ENCODE measurements around the gene GALNT8. TPM values are rescaled to one million over a fixed set of nuclear protein-coding genes. Genes with fewer than 3 reads are reported as not detected.

The GALNT8 gene
- total RNA-seq, 1 donor from 2014 or later: 1.4 TPM

GRCh38 chr12:4700621-4701026 lies 19.6 kb upstream of the GALNT8 start:
- no peaks in the 10 kb centered on the region for H3K27me3 Mint-ChIP-seq (ENCODE audit: low read depth)
- H3K27ac Mint-ChIP-seq (ENCODE audit: unreplicated experiment): no peak overlapping the region
- TF ChIP-seq, protein P1, sequence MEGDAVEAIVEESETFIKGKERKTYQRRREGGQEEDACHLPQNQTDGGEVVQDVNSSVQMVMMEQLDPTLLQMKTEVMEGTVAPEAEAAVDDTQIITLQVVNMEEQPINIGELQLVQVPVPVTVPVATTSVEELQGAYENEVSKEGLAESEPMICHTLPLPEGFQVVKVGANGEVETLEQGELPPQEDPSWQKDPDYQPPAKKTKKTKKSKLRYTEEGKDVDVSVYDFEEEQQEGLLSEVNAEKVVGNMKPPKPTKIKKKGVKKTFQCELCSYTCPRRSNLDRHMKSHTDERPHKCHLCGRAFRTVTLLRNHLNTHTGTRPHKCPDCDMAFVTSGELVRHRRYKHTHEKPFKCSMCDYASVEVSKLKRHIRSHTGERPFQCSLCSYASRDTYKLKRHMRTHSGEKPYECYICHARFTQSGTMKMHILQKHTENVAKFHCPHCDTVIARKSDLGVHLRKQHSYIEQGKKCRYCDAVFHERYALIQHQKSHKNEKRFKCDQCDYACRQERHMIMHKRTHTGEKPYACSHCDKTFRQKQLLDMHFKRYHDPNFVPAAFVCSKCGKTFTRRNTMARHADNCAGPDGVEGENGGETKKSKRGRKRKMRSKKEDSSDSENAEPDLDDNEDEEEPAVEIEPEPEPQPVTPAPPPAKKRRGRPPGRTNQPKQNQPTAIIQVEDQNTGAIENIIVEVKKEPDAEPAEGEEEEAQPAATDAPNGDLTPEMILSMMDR (IDR thresholded peaks at IDR 0.05): no peak
- H3K9me3 Mint-ChIP-seq (ENCODE audit: low read depth): no peaks in the 10 kb centered on the region
- H3K36me3 Mint-ChIP-seq (ENCODE audit: low read depth): no peaks in the 10 kb centered on the region
- no peaks in the 10 kb centered on the region for H3K4me1 Mint-ChIP-seq (ENCODE audit: low read depth)
- no peak overlapping the region for H3K4me3 Mint-ChIP-seq (ENCODE audit: unreplicated experiment)
- no peak for DNase-seq (ENCODE audit: low spot score)

DNA sequence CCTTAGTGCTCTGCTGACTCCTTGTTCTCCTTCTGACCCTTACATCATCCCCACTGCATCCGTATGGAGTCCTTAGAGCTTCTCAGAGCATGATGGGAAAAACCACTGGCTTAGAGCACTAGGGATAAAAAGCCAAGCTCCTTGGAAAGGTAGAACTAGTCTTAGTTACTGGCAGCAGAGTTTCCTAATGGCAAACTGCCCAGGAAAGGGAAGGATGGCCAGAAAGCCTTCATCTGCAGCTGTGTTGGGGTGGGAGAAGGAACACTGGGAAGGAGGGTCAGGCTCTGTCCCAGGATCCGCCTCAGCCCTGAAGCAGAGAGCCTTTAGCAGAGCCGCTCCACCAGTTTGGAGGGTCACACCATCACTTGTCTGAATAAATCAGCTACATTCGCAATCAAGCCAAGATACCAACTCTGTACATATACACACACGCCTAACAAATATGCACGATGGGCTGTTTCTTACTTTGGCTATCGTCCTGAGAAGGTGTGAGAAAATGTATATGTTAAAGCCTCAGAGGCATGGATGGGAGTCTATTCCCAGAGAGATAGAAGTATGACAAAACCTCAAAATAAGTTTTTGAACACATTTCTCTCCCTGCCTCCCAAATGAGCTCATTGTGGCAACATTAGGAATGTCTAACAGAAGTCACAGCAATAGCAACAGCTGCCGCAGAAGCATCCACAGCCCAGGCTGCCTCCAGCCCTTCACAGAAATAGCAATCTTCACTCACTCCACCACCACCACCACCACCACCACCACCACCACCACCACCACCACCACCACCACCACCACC lies 18.6 kb upstream of the GALNT8 start:
- no peak overlapping the region for H3K27ac Mint-ChIP-seq (ENCODE audit: unreplicated experiment)
- no peaks in the 10 kb centered on the region for H3K4me1 Mint-ChIP-seq (ENCODE audit: low read depth)
- H3K9me3 Mint-ChIP-seq (ENCODE audit: low read depth): no peaks in the 10 kb centered on the region
- H3K36me3 Mint-ChIP-seq (ENCODE audit: low read depth): no peaks in the 10 kb centered on the region
- H3K4me3 Mint-ChIP-seq (ENCODE audit: unreplicated experiment): no peak overlapping the region
- peaks cover 4% of the 10 kb centered on the region for H3K27me3 Mint-ChIP-seq (ENCODE audit: low read depth)
- TF ChIP-seq, protein P1 (IDR thresholded peaks at IDR 0.05): no peak
- DNase-seq (ENCODE audit: low spot score): no peak

DNA sequence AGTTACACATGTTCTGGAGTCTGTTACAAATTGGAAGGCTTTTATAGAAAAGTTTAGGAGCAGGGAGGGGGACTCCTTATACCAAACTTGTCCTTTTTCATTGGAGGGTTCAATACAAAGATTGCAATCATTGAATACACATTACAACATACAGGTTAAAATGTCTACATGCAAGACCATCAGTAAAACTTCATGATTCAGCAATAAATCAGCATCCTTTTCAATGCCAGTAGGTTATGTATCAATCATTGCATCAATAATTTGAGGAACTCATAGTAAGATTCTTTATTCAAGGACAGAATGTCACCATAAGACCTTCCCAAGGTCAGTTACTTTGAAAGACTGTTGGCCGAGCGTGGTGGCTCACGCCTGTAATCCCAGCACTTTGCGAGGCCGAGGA lies 16.5 kb upstream of the GALNT8 start:
- no peaks in the 10 kb centered on the region for H3K9me3 Mint-ChIP-seq (ENCODE audit: low read depth)
- H3K36me3 Mint-ChIP-seq (ENCODE audit: low read depth): no peaks in the 10 kb centered on the region
- peaks cover 15% of the 10 kb centered on the region for H3K27me3 Mint-ChIP-seq (ENCODE audit: low read depth)
- H3K4me1 Mint-ChIP-seq (ENCODE audit: low read depth): no peaks in the 10 kb centered on the region
- TF ChIP-seq, protein P1 (IDR thresholded peaks at IDR 0.05): no peak
- no peak for DNase-seq (ENCODE audit: low spot score)
- H3K4me3 Mint-ChIP-seq (ENCODE audit: unreplicated experiment): no peak overlapping the region
- no peak overlapping the region for H3K27ac Mint-ChIP-seq (ENCODE audit: unreplicated experiment)

GRCh38 chr12:4705824-4706223 lies 14.4 kb upstream of the GALNT8 start:
- H3K27ac Mint-ChIP-seq (ENCODE audit: unreplicated experiment): no peak overlapping the region
- H3K4me1 Mint-ChIP-seq (ENCODE audit: low read depth): no peaks in the 10 kb centered on the region
- DNase-seq (ENCODE audit: low spot score): no peak
- TF ChIP-seq, protein P1 (IDR thresholded peaks at IDR 0.05): no peak
- H3K4me3 Mint-ChIP-seq (ENCODE audit: unreplicated experiment): no peak overlapping the region
- H3K9me3 Mint-ChIP-seq (ENCODE audit: low read depth): no peaks in the 10 kb centered on the region
- H3K27me3 Mint-ChIP-seq (ENCODE audit: low read depth): peaks cover 15% of the 10 kb centered on the region
- no peaks in the 10 kb centered on the region for H3K36me3 Mint-ChIP-seq (ENCODE audit: low read depth)

DNA sequence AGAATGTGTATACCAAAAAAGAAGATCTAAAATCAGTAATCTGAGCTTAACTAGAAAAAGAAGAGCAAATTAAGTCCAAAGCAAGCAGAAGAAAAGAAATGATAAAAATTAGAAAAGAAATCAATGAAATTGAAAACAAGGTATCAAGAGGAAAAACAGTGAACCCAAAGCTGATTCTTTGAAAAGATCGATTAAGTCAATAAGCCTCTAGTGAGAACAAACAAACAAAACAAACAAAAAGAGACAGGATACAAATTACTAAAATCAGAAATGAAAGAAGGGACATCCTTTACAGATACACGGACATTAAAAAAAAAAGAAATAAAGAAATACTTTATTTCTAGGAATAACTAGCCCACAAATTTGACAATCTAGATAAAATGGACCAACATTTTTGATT lies 12.9 kb upstream of the GALNT8 start:
- TF ChIP-seq, protein P1 (IDR thresholded peaks at IDR 0.05): no peak
- Mint-ChIP-seq H3K4me3 (ENCODE audit: unreplicated experiment) (no peak overlapping the region), H3K27me3 (ENCODE audit: low read depth) (peaks cover 15% of the 10 kb centered on the region), H3K9me3 (ENCODE audit: low read depth) (no peaks in the 10 kb centered on the region), H3K4me1 (ENCODE audit: low read depth) (no peaks in the 10 kb centered on the region), H3K27ac (ENCODE audit: unreplicated experiment) (no peak overlapping the region), H3K36me3 (ENCODE audit: low read depth) (no peaks in the 10 kb centered on the region)
- DNase-seq (ENCODE audit: low spot score): no peak

All from chondrocyte (in vitro differentiated cells).